Measurements from ENCODE around the gene LINS1.

- no peak for TF ChIP-seq POLR2AphosphoS5 (IDR thresholded peaks at IDR 0.05; ENCODE audit: low read depth, low read length)
- TF ChIP-seq POLR2A (IDR thresholded peaks at IDR 0.05; ENCODE audit: low read depth, low read length) = no peak
Observed at GRCh38 chr15:100627789-100628395, 25.9 kb upstream of the LINS1 start.
